ENCODE measurements around the gene CA10. TPM values are rescaled to one million over a fixed set of nuclear protein-coding genes. Genes with fewer than 3 reads are reported as not detected.

The CA10 gene
- total and polyA plus RNA-seq, 2 donors (not counting 1 experiment from before 2014, with no cell fraction given): not detected

- Mint-ChIP-seq H3K27me3 (peaks cover 16% of the 10 kb centered on the region), H3K4me3 (no peak overlapping the region), H3K9me3 (ENCODE audit: insufficient read depth) (no peaks in the 10 kb centered on the region), H3K4me1 (no peaks in the 10 kb centered on the region), H3K27ac (no peak overlapping the region)
- ChIA-PET POLR2A (no interaction called here), CTCF (no interaction called here)
- Histone ChIP-seq H3K9me3 (ENCODE audit: control extremely low read depth in 1 of 3, control insufficient read depth in 2 of 3, insufficient read depth in 1 of 3, low read length in 2 of 3) (no peaks in the 10 kb centered on the region), H3K9ac (ENCODE audit: low read length) (no peak overlapping the region), H3K4me3 (ENCODE audit: control extremely low read depth in 1 of 5, extremely low read depth in 1 of 5, insufficient read depth in 1 of 5, low read depth in 2 of 5, low read length in 4 of 5) (no peak overlapping the region), H2AFZ (ENCODE audit: insufficient read depth, low read depth, low read length, poor library complexity, severe bottlenecking) (no peak overlapping the region), H3K27ac (ENCODE audit: low read length in 2 of 2) (no peak overlapping the region), H3K4me1 (ENCODE audit: control insufficient read depth in 2 of 2, insufficient read depth in 2 of 2, low read length in 2 of 2) (no peaks in the 10 kb centered on the region), H3K36me3 (replicated peaks in 1 of 2; ENCODE audit: control extremely low read depth in 1 of 2, control insufficient read depth in 1 of 2, extremely low read depth in 1 of 2, insufficient read depth in 2 of 2, low read length in 1 of 2) (no peaks in the 10 kb centered on the region), H4K20me1 (ENCODE audit: control insufficient read depth, insufficient read depth, low read length, poor library complexity, severe bottlenecking) (no peaks in the 10 kb centered on the region), H3K79me2 (ENCODE audit: control insufficient read depth, insufficient read depth, low read length) (no peaks in the 10 kb centered on the region), H3K4me2 (replicated peaks; ENCODE audit: low read depth, low read length, poor library complexity, severe bottlenecking) (no peak overlapping the region), H3K27me3 (replicated peaks in 1 of 4; ENCODE audit: control extremely low read depth in 1 of 4, control insufficient read depth in 3 of 4, insufficient read depth in 4 of 4, low read length in 3 of 4) (peaks cover 0 to 2% (median 0%) of the 10 kb centered on the region in 4 experiments)
- DNase-seq (no peak), ATAC-seq (ENCODE audit: low read depth) (no peak)
- intact Hi-C loops (cut with micrococcal nuclease): no loop called here
- WGBS (ENCODE audit: insufficient coverage): 38% methylated on average over 5 of the region's 7 CpGs
- no peak for TF ChIP-seq EZH2 (IDR thresholded peaks at IDR 0.05; ENCODE audit: borderline replicate concordance, insufficient read depth, low read depth, low read length, poor library complexity, severe bottlenecking)
- no peak for TF ChIP-seq CTCF (IDR thresholded peaks at IDR 0.05)
Measured at GRCh38 chr17:51711581-51711980, 446.9 kb downstream of the CA10 start.

- Mint-ChIP-seq H3K9me3 (ENCODE audit: insufficient read depth) (no peaks in the 10 kb centered on the region), H3K27me3 (peaks cover 17% of the 10 kb centered on the region), H3K27ac (no peak overlapping the region), H3K4me1 (no peaks in the 10 kb centered on the region), H3K4me3 (no peak overlapping the region)
- no peak for ATAC-seq (ENCODE audit: low read depth)
- Histone ChIP-seq H3K27ac (ENCODE audit: low read length in 2 of 2) (no peak overlapping the region), H3K27me3 (replicated peaks in 1 of 4; ENCODE audit: control extremely low read depth in 1 of 4, control insufficient read depth in 3 of 4, insufficient read depth in 4 of 4, low read length in 3 of 4) (peaks cover 0 to 3% (median 0%) of the 10 kb centered on the region in 4 experiments), H3K36me3 (replicated peaks in 1 of 2; ENCODE audit: control extremely low read depth in 1 of 2, control insufficient read depth in 1 of 2, extremely low read depth in 1 of 2, insufficient read depth in 2 of 2, low read length in 1 of 2) (no peaks in the 10 kb centered on the region), H3K79me2 (ENCODE audit: control insufficient read depth, insufficient read depth, low read length) (no peaks in the 10 kb centered on the region), H2AFZ (ENCODE audit: insufficient read depth, low read depth, low read length, poor library complexity, severe bottlenecking) (no peak overlapping the region), H4K20me1 (ENCODE audit: control insufficient read depth, insufficient read depth, low read length, poor library complexity, severe bottlenecking) (no peaks in the 10 kb centered on the region), H3K4me3 (ENCODE audit: control extremely low read depth in 1 of 5, extremely low read depth in 1 of 5, insufficient read depth in 1 of 5, low read depth in 2 of 5, low read length in 4 of 5) (no peak overlapping the region), H3K9me3 (ENCODE audit: control extremely low read depth in 1 of 3, control insufficient read depth in 2 of 3, insufficient read depth in 1 of 3, low read length in 2 of 3) (no peaks in the 10 kb centered on the region), H3K4me2 (replicated peaks; ENCODE audit: low read depth, low read length, poor library complexity, severe bottlenecking) (no peak overlapping the region), H3K4me1 (ENCODE audit: control insufficient read depth in 2 of 2, insufficient read depth in 2 of 2, low read length in 2 of 2) (no peaks in the 10 kb centered on the region), H3K9ac (ENCODE audit: low read length) (no peak overlapping the region)
- intact Hi-C loops (cut with micrococcal nuclease): no loop called here
- WGBS (ENCODE audit: insufficient coverage): 78% methylated on average over 3 of the region's 3 CpGs
- DNase-seq: no peak
- POLR2A ChIA-PET: no interaction called here
- no peak for TF ChIP-seq EZH2 (IDR thresholded peaks at IDR 0.05; ENCODE audit: borderline replicate concordance, insufficient read depth, low read depth, low read length, poor library complexity, severe bottlenecking)
- no peak for TF ChIP-seq CTCF (IDR thresholded peaks at IDR 0.05)
- CTCF ChIA-PET: no interaction called here
Measured at GRCh38 chr17:51710634-51710979, 447.9 kb downstream of the CA10 start.
